ENCODE data around the gene ADI1.

GRCh38 chr2:3486047-3487027 lies 33.0 kb downstream of the ADI1 start:
- TF ChIP-seq POLR2A (IDR thresholded peaks at IDR 0.05), result no peak
- TF ChIP-seq POLR2AphosphoS5 (IDR thresholded peaks at IDR 0.05), result no peak
- TF ChIP-seq, protein P1, sequence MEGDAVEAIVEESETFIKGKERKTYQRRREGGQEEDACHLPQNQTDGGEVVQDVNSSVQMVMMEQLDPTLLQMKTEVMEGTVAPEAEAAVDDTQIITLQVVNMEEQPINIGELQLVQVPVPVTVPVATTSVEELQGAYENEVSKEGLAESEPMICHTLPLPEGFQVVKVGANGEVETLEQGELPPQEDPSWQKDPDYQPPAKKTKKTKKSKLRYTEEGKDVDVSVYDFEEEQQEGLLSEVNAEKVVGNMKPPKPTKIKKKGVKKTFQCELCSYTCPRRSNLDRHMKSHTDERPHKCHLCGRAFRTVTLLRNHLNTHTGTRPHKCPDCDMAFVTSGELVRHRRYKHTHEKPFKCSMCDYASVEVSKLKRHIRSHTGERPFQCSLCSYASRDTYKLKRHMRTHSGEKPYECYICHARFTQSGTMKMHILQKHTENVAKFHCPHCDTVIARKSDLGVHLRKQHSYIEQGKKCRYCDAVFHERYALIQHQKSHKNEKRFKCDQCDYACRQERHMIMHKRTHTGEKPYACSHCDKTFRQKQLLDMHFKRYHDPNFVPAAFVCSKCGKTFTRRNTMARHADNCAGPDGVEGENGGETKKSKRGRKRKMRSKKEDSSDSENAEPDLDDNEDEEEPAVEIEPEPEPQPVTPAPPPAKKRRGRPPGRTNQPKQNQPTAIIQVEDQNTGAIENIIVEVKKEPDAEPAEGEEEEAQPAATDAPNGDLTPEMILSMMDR (IDR thresholded peaks at IDR 0.05), result no peak

Data from transverse colon (tissue), 4 donors.